DND-41 (cell line): ENCODE measurements around the gene PPT2.
A peak's percentile ranks its signal among the peaks of the same experiment; 100 is the strongest.

Experiments
- ATAC-seq: fragments of 200-7000 bp; cut with Tn5 transposase; 3 replicates; pipeline ENCODE4 v1.9.1; 2021; ENCODE audit warnings: low read depth; ENCODE audit not compliant: insufficient read depth
- DNase-seq: peaks from one replicate; pipeline ENCODE4 v3.0.0-alpha.2; 2020
- H2AFZ ChIP-seq: 2 replicates; pipeline ENCODE4 v1.6.0; 2012; ENCODE audit warnings: low read depth, low read length
- H3K27ac ChIP-seq: 2 replicates; pipeline ENCODE4 v1.5.1; 2012; ENCODE audit warnings: low read length, inconsistent platforms
- H3K27me3 ChIP-seq: fragments of 200-600 bp; sonication (generic); 2 replicates; pipeline ENCODE4 v1.6.0; 2012; ENCODE audit warnings: low read length, mild to moderate bottlenecking, inconsistent platforms; ENCODE audit not compliant: insufficient read depth, poor library complexity
- H3K36me3 ChIP-seq: 2 replicates; pipeline ENCODE4 v1.5.1; 2012; ENCODE audit warnings: low read length, inconsistent platforms; ENCODE audit not compliant: insufficient read depth
- H3K4me1 ChIP-seq: 2 replicates; pipeline ENCODE4 v1.5.1; 2012; ENCODE audit warnings: mild to moderate bottlenecking, low read length; ENCODE audit not compliant: insufficient read depth
- H3K4me2 ChIP-seq: 2 replicates; pipeline ENCODE4 v1.6.0; 2012; ENCODE audit warnings: mild to moderate bottlenecking, moderate library complexity, low read length, inconsistent platforms; ENCODE audit not compliant: insufficient read depth
- H3K4me3 ChIP-seq, 2 experiments: fragments of 200-600 bp in 1 of 2; shearing (Covaris generic) in 1 of 2; 2 replicates each; pipeline ENCODE4 v1.5.1; 2012 to 2016; ENCODE audit warnings: inconsistent platforms in 2 of 2, low read length in 2 of 2, mild to moderate bottlenecking in 2 of 2, low read depth in 1 of 2, moderate library complexity in 1 of 2
- H3K79me2 ChIP-seq: 2 replicates; pipeline ENCODE4 v1.6.0; 2012; ENCODE audit warnings: low read length, inconsistent platforms; ENCODE audit not compliant: insufficient read depth
- H3K9ac ChIP-seq: 2 replicates; pipeline ENCODE4 v1.6.0; 2012; ENCODE audit warnings: low read depth, mild to moderate bottlenecking, inconsistent platforms, low read length, moderate library complexity
- H3K9me3 ChIP-seq: 2 replicates; pipeline ENCODE4 v1.5.1; 2012; ENCODE audit warnings: low read length, moderate library complexity, mild to moderate bottlenecking, inconsistent platforms; ENCODE audit not compliant: insufficient read depth, severe bottlenecking
- H4K20me1 ChIP-seq: 2 replicates; pipeline ENCODE4 v1.6.0; 2012; ENCODE audit warnings: low read length; ENCODE audit not compliant: insufficient read depth
- CTCF ChIP-seq: IDR thresholded peaks from 2 replicates; pipeline ENCODE4 v1.5.1; 2012; ENCODE audit warnings: borderline replicate concordance, low read length, moderate library complexity, mild to moderate bottlenecking; ENCODE audit not compliant: poor library complexity, severe bottlenecking; ENCODE audit errors: extremely low read depth
- EZH2 ChIP-seq: IDR thresholded peaks from 3 replicates; pipeline ENCODE4 v1.6.1; 2012; ENCODE audit warnings: borderline replicate concordance, low read depth, mild to moderate bottlenecking, moderate library complexity, low read length, inconsistent platforms; ENCODE audit not compliant: severe bottlenecking

Gene PPT2

GRCh38 chr6:32115623-32116022, 38.3 kb upstream of the PPT2 start:
- Histone ChIP-seq H3K4me3 (no peak overlapping the region), H3K4me1 (no peaks in the 10 kb centered on the region), H3K79me2 (no peaks in the 10 kb centered on the region), H2AFZ (no peak overlapping the region), H3K9ac (no peak overlapping the region), H3K27me3 (no peaks in the 10 kb centered on the region), H3K4me2 (no peak overlapping the region), H3K9me3 (no peaks in the 10 kb centered on the region), H3K27ac (no peak overlapping the region), H3K36me3 (peaks cover 48% of the 10 kb centered on the region), H4K20me1 (0 out of 2 replicates have a peak, but pooled peaks cover 2% of the 10 kb centered on the region)
- no peak for DNase-seq
- ATAC-seq, result no peak
- TF ChIP-seq CTCF, result no peak
- no peak for TF ChIP-seq EZH2

- TF ChIP-seq CTCF (peak; percentile 71), EZH2 (no peak)
- Histone ChIP-seq H3K4me3 (no peak overlapping the region), H2AFZ (no peak overlapping the region), H3K27me3 (no peaks in the 10 kb centered on the region), H3K79me2 (no peaks in the 10 kb centered on the region), H3K9me3 (no peaks in the 10 kb centered on the region), H3K27ac (no peak overlapping the region), H3K4me2 (no peak overlapping the region), H3K9ac (no peak overlapping the region), H3K4me1 (no peaks in the 10 kb centered on the region), H4K20me1 (0 out of 2 replicates have a peak, but pooled peaks cover 2% of the 10 kb centered on the region), H3K36me3 (peaks cover 57% of the 10 kb centered on the region)
- ATAC-seq, result peak; percentile 70; the same call in 2 of the 3 replicates
- peak; percentile 45 for DNase-seq
These were observed 37.3 kb upstream of the PPT2 start for GRCh38 chr6:32116674-32117073.

GRCh38 chr6:32117461-32117860, 36.5 kb upstream of the PPT2 start:
- Histone ChIP-seq H3K9me3 (no peaks in the 10 kb centered on the region), H4K20me1 (0 out of 2 replicates have a peak, but pooled peaks cover 2% of the 10 kb centered on the region), H3K36me3 (peaks cover 63% of the 10 kb centered on the region), H3K4me1 (no peaks in the 10 kb centered on the region), H3K27ac (no peak overlapping the region), H2AFZ (no peak overlapping the region), H3K4me3 (no peak overlapping the region), H3K27me3 (no peaks in the 10 kb centered on the region), H3K4me2 (no peak overlapping the region), H3K9ac (no peak overlapping the region), H3K79me2 (no peaks in the 10 kb centered on the region)
- no peak for ATAC-seq
- DNase-seq, result no peak
- no peak for TF ChIP-seq EZH2
- TF ChIP-seq CTCF, result no peak
